H9 (cell line): ENCODE data around the gene BANP. TPM values are rescaled to one million over a fixed set of nuclear protein-coding genes. Genes with fewer than 3 reads are reported as not detected.

Experiments used
- DNase-seq: peaks from one replicate; pipeline ENCODE4 v3.0.0-alpha.2; 2017
- H2AFZ ChIP-seq: one replicate; pipeline ENCODE4 v1.6.1; 2013; ENCODE audit warnings: mild to moderate bottlenecking, low read length, control low read depth, moderate library complexity
- H2AK5ac ChIP-seq: 2 replicates; pipeline ENCODE4 v1.6.1; 2013; ENCODE audit warnings: low read length, control low read depth, mixed read lengths; ENCODE audit not compliant: insufficient read length
- H2BK120ac ChIP-seq: one replicate; pipeline ENCODE4 v1.6.1; 2013; ENCODE audit warnings: low read depth, mild to moderate bottlenecking, low read length, control low read depth, inconsistent platforms; ENCODE audit not compliant: poor library complexity, severe bottlenecking
- H2BK12ac ChIP-seq: 2 replicates; pipeline ENCODE4 v1.6.1; 2013; ENCODE audit warnings: low read length, control low read depth, mixed read lengths, low read depth; ENCODE audit not compliant: insufficient read length
- H2BK15ac ChIP-seq: 2 replicates; pipeline ENCODE4 v1.6.1; 2013; ENCODE audit warnings: low read depth, low read length, control low read depth
- H2BK20ac ChIP-seq: one replicate; pipeline ENCODE4 v1.6.1; 2013; ENCODE audit warnings: low read depth, mild to moderate bottlenecking, low read length, control low read depth, inconsistent platforms; ENCODE audit not compliant: poor library complexity, severe bottlenecking
- H2BK5ac ChIP-seq: 2 replicates; pipeline ENCODE4 v1.6.1; 2013; ENCODE audit warnings: low read length, control low read depth, mixed read lengths; ENCODE audit not compliant: insufficient read length
- H3K14ac ChIP-seq: 2 replicates; pipeline ENCODE4 v1.6.1; 2013; ENCODE audit warnings: low read length, control low read depth; ENCODE audit not compliant: insufficient read depth
- H3K18ac ChIP-seq: 2 replicates; pipeline ENCODE4 v1.6.1; 2013; ENCODE audit warnings: low read depth, mild to moderate bottlenecking, mixed read lengths, low read length, control low read depth; ENCODE audit not compliant: insufficient read length
- H3K23ac ChIP-seq: 2 replicates; pipeline ENCODE4 v1.6.1; 2013; ENCODE audit warnings: low read length, control low read depth, mixed read lengths, low read depth; ENCODE audit not compliant: insufficient read length
- H3K23me2 ChIP-seq: 2 replicates; pipeline ENCODE4 v1.6.1; 2013; ENCODE audit warnings: low read depth, mild to moderate bottlenecking, mixed read lengths, low read length, control low read depth; ENCODE audit not compliant: insufficient read length, poor library complexity, severe bottlenecking
- H3K27ac ChIP-seq: 2 replicates; pipeline ENCODE4 v1.5.1; 2013; ENCODE audit warnings: low read length, control low read depth, mixed read lengths, low read depth; ENCODE audit not compliant: insufficient read length
- H3K27me3 ChIP-seq: 2 replicates; pipeline ENCODE4 v1.6.1; 2013; ENCODE audit warnings: low read length, control low read depth, inconsistent platforms; ENCODE audit not compliant: insufficient read depth
- H3K4ac ChIP-seq: 2 replicates; pipeline ENCODE4 v1.6.1; 2013; ENCODE audit warnings: low read depth, mild to moderate bottlenecking, control low read depth, inconsistent platforms, low read length, moderate library complexity
- H3K4me1 ChIP-seq: 2 replicates; pipeline ENCODE4 v1.6.1; 2013; ENCODE audit warnings: low read length, control low read depth, inconsistent platforms; ENCODE audit not compliant: insufficient read depth
- H3K4me2 ChIP-seq: 2 replicates; pipeline ENCODE4 v1.6.1; 2013; ENCODE audit warnings: low read length, control low read depth, mixed read lengths; ENCODE audit not compliant: insufficient read length, insufficient read depth
- H3K56ac ChIP-seq: 2 replicates; pipeline ENCODE4 v1.6.1; 2013; ENCODE audit warnings: low read depth, mild to moderate bottlenecking, mixed read lengths, low read length, control low read depth; ENCODE audit not compliant: insufficient read length
- H3K79me1 ChIP-seq: 2 replicates; pipeline ENCODE4 v1.6.1; 2013; ENCODE audit warnings: low read depth, mild to moderate bottlenecking, moderate library complexity, low read length, control low read depth, inconsistent platforms; ENCODE audit not compliant: insufficient read depth, poor library complexity, severe bottlenecking
- H3K79me2 ChIP-seq: 2 replicates; pipeline ENCODE4 v1.6.1; 2013; ENCODE audit warnings: low read length, control low read depth, inconsistent platforms; ENCODE audit not compliant: insufficient read depth
- H3K9ac ChIP-seq: 2 replicates; pipeline ENCODE4 v1.6.1; 2013; ENCODE audit warnings: low read length, control low read depth, mixed read lengths; ENCODE audit not compliant: insufficient read length; ENCODE audit errors: extremely low read depth
- H3K9me3 ChIP-seq: one replicate; pipeline ENCODE4 v1.6.1; 2013; ENCODE audit warnings: low read depth, low read length, inconsistent platforms; ENCODE audit not compliant: control insufficient read depth
- H3T11ph ChIP-seq: one replicate; pipeline ENCODE4 v1.6.1; 2013; ENCODE audit warnings: mild to moderate bottlenecking, low read length, control low read depth, inconsistent platforms
- H4K20me1 ChIP-seq: one replicate; pipeline ENCODE4 v1.6.1; 2013; ENCODE audit not compliant: control insufficient read depth, insufficient read length, insufficient read depth
- H4K5ac ChIP-seq: 2 replicates; pipeline ENCODE4 v1.6.1; 2013; ENCODE audit warnings: low read depth, mild to moderate bottlenecking, mixed read lengths, low read length, control low read depth; ENCODE audit not compliant: insufficient read length
- H4K8ac ChIP-seq: replicated peaks from 2 replicates; pipeline ENCODE4 v1.6.1; 2013; ENCODE audit warnings: low read length, control low read depth, mixed read lengths, low read depth; ENCODE audit not compliant: insufficient read length
- H4K91ac ChIP-seq: 2 replicates; pipeline ENCODE4 v1.6.1; 2013; ENCODE audit warnings: low read depth, mild to moderate bottlenecking, moderate library complexity, mixed read lengths, low read length, control low read depth; ENCODE audit not compliant: insufficient read length
- H3K27ac Mint-ChIP-seq, 3 experiments: 2 replicates in 2 of 3; 3 replicates in 1 of 3; pipeline ENCODE4 v1.8.0; 2020 to 2021; ENCODE audit warnings: mixed read lengths in 3 of 3, mild to moderate bottlenecking in 1 of 3, moderate library complexity in 1 of 3
- H3K27me3 Mint-ChIP-seq: 2 replicates; pipeline ENCODE4 v1.8.0; 2021; ENCODE audit warnings: low read depth, mild to moderate bottlenecking, moderate library complexity, mixed read lengths
- H3K36me3 Mint-ChIP-seq, 3 experiments: 2 replicates in 2 of 3; 3 replicates in 1 of 3; pipeline ENCODE4 v1.8.0; 2020 to 2021; ENCODE audit warnings: low read depth in 3 of 3, mixed read lengths in 3 of 3; ENCODE audit not compliant: insufficient read depth in 1 of 3
- H3K4me1 Mint-ChIP-seq, 2 experiments: 2 replicates each; pipeline ENCODE4 v1.8.0; 2020; ENCODE audit warnings: mixed read lengths in 2 of 2
- H3K4me3 Mint-ChIP-seq, 2 experiments: 2 replicates in 1 of 2; 3 replicates in 1 of 2; pipeline ENCODE4 v1.8.0; 2020 to 2021; ENCODE audit warnings: mild to moderate bottlenecking in 2 of 2, mixed read lengths in 2 of 2, moderate library complexity in 1 of 2
- H3K9me3 Mint-ChIP-seq, 2 experiments: 2 replicates in 1 of 2; 3 replicates in 1 of 2; pipeline ENCODE4 v1.8.0; 2020; ENCODE audit warnings: mild to moderate bottlenecking in 2 of 2, mixed read lengths in 2 of 2, moderate library complexity in 1 of 2
- WGBS: extraction: QIAGEN DNeasy Blood & Tissue Kit; methylation state at CpG from one replicate; pipeline ENCODE4 v1.1.7; 2013; ENCODE audit warnings: missing lambda C conversion rate, low lambda C conversion rate, mixed read lengths; ENCODE audit not compliant: insufficient read length; ENCODE audit errors: extremely low coverage; 5-methylcytosine and 5-hydroxymethylcytosine counted together
- total RNA-seq: library from RNA; stranded (reverse); gene quantifications from 2 replicates; pipeline ENCODE4 v1.2.1, GENCODE V29; 2021
- TF ChIP-seq, protein P1 (sequence below): fragments of 200-600 bp; sonication (generic); conservative IDR thresholded peaks from 3 replicates; pipeline ENCODE4 v1.8.0; 2021; ENCODE audit warnings: antibody characterized with exemption, mild to moderate bottlenecking

BANP gene
- total RNA-seq, 1 experiment from 2014 or later = 24.9 TPM

DNA sequence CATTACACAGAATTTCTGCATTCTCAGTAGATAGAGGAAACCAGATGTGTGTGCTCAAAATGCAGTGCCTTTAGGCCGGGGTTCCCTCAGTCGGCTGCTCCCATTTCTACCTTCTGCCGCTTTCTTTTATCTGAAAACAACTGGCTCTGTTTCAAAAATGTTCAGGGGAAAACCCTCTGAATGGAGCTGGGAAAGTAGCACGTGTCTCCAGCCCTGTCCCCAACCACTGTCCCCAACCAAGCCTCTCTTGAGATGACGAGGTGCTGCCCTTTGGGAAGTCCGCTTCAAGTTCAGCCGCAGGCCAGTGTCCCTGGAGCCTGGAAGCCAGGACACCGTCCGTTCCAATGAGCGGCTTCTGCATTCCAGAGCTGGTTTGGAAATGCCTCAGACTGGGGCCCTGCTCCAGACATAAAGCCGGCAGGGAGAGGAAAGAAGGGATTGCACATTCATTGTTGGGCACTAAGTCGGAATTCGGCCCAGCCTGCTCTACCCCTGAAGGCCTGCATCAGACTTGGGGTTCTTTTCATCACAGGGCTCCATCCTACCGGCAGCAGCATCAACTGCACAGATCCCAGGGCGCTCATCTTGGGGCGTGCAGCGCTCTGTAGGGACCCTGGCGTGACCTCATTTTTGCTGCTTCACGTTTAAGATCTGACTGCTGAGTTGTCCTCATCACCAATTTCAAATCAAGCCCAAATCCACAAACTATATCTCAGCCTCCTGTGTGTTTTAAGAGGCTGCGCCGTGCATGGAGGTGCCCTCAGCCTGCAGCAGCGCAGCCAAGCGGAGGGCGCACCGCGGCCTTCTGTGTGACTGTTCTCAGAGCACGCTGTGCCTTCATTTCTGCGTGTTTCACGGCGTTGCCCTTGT, 111.3 kb downstream of the BANP start:
- Histone ChIP-seq H3K9ac (no peak overlapping the region), H3K18ac (no peak overlapping the region), H4K20me1 (no peaks in the 10 kb centered on the region), H3K4ac (no peak overlapping the region), H2BK120ac (no peak overlapping the region), H3K56ac (no peak overlapping the region), H3K23me2 (no peaks in the 10 kb centered on the region), H2BK5ac (no peak overlapping the region), H2BK20ac (no peak overlapping the region), H3K27me3 (no peaks in the 10 kb centered on the region), H3K4me2 (no peak overlapping the region), H4K91ac (no peak overlapping the region), H3K79me2 (no peaks in the 10 kb centered on the region; the same call in 1 of the 2 replicates), H3K27ac (no peak overlapping the region), H3K4me1 (no peaks in the 10 kb centered on the region), H3T11ph (no peak overlapping the region), H4K8ac (no peak overlapping the region), H2BK15ac (no peak overlapping the region), H3K23ac (no peak overlapping the region), H4K5ac (no peak overlapping the region), H3K9me3 (no peaks in the 10 kb centered on the region), H3K14ac (no peak overlapping the region), H2BK12ac (no peak overlapping the region), H2AK5ac (no peak overlapping the region), H3K79me1 (no peaks in the 10 kb centered on the region), H2AFZ (no peak overlapping the region)
- WGBS = no CpG with 5 or more reads among the region's 30 CpGs
- TF ChIP-seq, protein P1, sequence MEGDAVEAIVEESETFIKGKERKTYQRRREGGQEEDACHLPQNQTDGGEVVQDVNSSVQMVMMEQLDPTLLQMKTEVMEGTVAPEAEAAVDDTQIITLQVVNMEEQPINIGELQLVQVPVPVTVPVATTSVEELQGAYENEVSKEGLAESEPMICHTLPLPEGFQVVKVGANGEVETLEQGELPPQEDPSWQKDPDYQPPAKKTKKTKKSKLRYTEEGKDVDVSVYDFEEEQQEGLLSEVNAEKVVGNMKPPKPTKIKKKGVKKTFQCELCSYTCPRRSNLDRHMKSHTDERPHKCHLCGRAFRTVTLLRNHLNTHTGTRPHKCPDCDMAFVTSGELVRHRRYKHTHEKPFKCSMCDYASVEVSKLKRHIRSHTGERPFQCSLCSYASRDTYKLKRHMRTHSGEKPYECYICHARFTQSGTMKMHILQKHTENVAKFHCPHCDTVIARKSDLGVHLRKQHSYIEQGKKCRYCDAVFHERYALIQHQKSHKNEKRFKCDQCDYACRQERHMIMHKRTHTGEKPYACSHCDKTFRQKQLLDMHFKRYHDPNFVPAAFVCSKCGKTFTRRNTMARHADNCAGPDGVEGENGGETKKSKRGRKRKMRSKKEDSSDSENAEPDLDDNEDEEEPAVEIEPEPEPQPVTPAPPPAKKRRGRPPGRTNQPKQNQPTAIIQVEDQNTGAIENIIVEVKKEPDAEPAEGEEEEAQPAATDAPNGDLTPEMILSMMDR = no peak
- Mint-ChIP-seq H3K4me3 (no peak overlapping the region), H3K36me3 (peaks cover 2 to 25% (median 3%) of the 10 kb centered on the region in 3 experiments; a peak in 6 of 7 replicates), H3K27me3 (no peaks in the 10 kb centered on the region), H3K27ac (peak overlapping the region in 2 of 3 experiments; percentile 18 to 70; a peak in 4 of 7 replicates), H3K9me3 (no peaks in the 10 kb centered on the region; a peak in 1 of 5 replicates), H3K4me1 (peaks cover 4 to 5% of the 10 kb centered on the region in 2 experiments; a peak in 3 of 4 replicates)
- DNase-seq = no peak
